Prostate gland (tissue), 2 donors: Measurements from ENCODE around the gene CD79B.

ENCODE experiments used
- POLR2A ChIP-seq: fragments of 450-650 bp; IDR thresholded peaks from one replicate; pipeline ENCODE4 v1.6.1; 2016; ENCODE audit warnings: antibody characterized with exemption, mild to moderate bottlenecking
- POLR2AphosphoS5 ChIP-seq: sonication (generic); formaldehyde crosslinking; IDR thresholded peaks from one replicate; pipeline ENCODE4 v1.6.1; 2017; ENCODE audit warnings: antibody characterized with exemption
- TF ChIP-seq, protein P1 (sequence below), 4 experiments: fragments of 200-600 bp in 2 of 4; fragments of 450-650 bp in 2 of 4; sonication (generic) in 2 of 4; IDR thresholded peaks; 1 replicate in 3 of 4; 2 replicates in 1 of 4; pipeline ENCODE4 v1.5.1; 2016 to 2019; ENCODE audit warnings: antibody characterized with exemption in 4 of 4, mild to moderate bottlenecking in 2 of 4, moderate library complexity in 2 of 4

DNA sequence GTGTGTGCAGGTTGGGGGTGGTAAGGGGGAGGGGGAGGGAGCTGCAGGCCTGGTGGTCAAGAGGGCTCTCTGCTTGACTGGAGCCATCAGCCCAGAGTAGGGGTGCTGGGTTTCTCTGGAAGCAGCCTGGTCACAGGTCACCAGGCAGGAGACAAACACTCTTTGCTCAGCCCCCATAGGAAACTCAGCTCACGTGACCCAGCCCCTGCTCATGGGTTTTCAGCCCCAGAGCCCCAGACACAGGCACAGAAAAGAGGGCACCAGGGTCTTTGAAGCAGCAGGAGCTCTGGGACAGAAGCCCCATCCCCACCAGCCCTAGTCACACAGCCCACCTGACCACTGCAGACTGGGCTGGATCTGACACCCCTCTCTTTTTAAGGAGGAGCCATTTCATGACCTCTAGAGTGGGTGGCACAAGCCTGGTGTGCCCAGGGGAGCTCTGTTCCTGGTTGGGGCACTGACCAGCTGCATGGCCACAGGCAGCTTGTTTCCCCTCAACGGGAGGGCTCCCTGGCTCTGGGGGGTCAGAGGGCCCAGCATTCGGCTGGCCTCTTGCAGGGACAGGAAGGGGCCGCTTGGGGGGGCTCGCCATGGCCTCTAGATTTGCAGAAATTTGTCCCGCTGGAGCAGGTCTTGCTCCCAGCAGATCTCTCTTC is 13.8 kb upstream of the CD79B start:
- TF ChIP-seq, protein P1, sequence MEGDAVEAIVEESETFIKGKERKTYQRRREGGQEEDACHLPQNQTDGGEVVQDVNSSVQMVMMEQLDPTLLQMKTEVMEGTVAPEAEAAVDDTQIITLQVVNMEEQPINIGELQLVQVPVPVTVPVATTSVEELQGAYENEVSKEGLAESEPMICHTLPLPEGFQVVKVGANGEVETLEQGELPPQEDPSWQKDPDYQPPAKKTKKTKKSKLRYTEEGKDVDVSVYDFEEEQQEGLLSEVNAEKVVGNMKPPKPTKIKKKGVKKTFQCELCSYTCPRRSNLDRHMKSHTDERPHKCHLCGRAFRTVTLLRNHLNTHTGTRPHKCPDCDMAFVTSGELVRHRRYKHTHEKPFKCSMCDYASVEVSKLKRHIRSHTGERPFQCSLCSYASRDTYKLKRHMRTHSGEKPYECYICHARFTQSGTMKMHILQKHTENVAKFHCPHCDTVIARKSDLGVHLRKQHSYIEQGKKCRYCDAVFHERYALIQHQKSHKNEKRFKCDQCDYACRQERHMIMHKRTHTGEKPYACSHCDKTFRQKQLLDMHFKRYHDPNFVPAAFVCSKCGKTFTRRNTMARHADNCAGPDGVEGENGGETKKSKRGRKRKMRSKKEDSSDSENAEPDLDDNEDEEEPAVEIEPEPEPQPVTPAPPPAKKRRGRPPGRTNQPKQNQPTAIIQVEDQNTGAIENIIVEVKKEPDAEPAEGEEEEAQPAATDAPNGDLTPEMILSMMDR (IDR thresholded peaks at IDR 0.05) = no peak
- TF ChIP-seq POLR2AphosphoS5 (no peak), POLR2A (no peak)
